DMS153 treated with DMSO at 0.1 percent for 48 hours (cell line): Measurements from ENCODE around the gene CDK6.
A peak's percentile ranks its signal among the peaks of the same experiment; 100 is the strongest.

ENCODE experiments used
- DNase-seq: peaks from one replicate; lab custom pipeline; 2025; ENCODE audit not compliant: unreplicated experiment; lab: John Stamatoyannopoulos, UW

The CDK6 gene

GRCh38 chr7:92631067-92631849 lies 205.1 kb downstream of the CDK6 start:
- no peak for DNase-seq

- DNase-seq: no peak
These were observed 206.6 kb downstream of the CDK6 start for GRCh38 chr7:92629779-92630178.

GRCh38 chr7:92627956-92628355 lies 208.4 kb downstream of the CDK6 start:
- DNase-seq: no peak

GRCh38 chr7:92626281-92626809 lies 210.0 kb downstream of the CDK6 start:
- no peak for DNase-seq

GRCh38 chr7:92625617-92626016 lies 210.8 kb downstream of the CDK6 start:
- no peak for DNase-seq

- DNase-seq: no peak
These were observed 211.9 kb downstream of the CDK6 start for GRCh38 chr7:92624298-92624996.

GRCh38 chr7:92623544-92623943 lies 212.8 kb downstream of the CDK6 start:
- DNase-seq: no peak

- DNase-seq: no peak
These were observed 213.7 kb downstream of the CDK6 start for GRCh38 chr7:92622685-92623084.

- DNase-seq: no peak
These were observed 214.3 kb downstream of the CDK6 start for GRCh38 chr7:92622030-92622429.

- DNase-seq: no peak
These were observed 214.8 kb downstream of the CDK6 start for GRCh38 chr7:92621561-92622023.

- DNase-seq: peak; percentile 69
These were observed 215.3 kb downstream of the CDK6 start for GRCh38 chr7:92621026-92621540.

- no peak for DNase-seq
These were observed 220.5 kb downstream of the CDK6 start for GRCh38 chr7:92615861-92616260.

- DNase-seq: no peak
These were observed 221.7 kb downstream of the CDK6 start for GRCh38 chr7:92614660-92615174.

- DNase-seq: no peak
These were observed 222.7 kb downstream of the CDK6 start for GRCh38 chr7:92613720-92614119.

- no peak for DNase-seq
These were observed 223.2 kb downstream of the CDK6 start for GRCh38 chr7:92613214-92613613.

GRCh38 chr7:92612501-92612900 lies 223.9 kb downstream of the CDK6 start:
- no peak for DNase-seq

GRCh38 chr7:92611735-92612134 lies 224.6 kb downstream of the CDK6 start:
- no peak for DNase-seq

- peak; percentile 4 for DNase-seq
These were observed 226.4 kb downstream of the CDK6 start for GRCh38 chr7:92609921-92610518.

GRCh38 chr7:92608380-92609322 lies 227.7 kb downstream of the CDK6 start:
- DNase-seq: peak; percentile 30

- DNase-seq: no peak
These were observed 229.4 kb downstream of the CDK6 start for GRCh38 chr7:92606985-92607384.
